GM12878 (cell line): Measurements from ENCODE around the gene PAX6. TPM values are rescaled to one million over a fixed set of nuclear protein-coding genes. Genes with fewer than 3 reads are reported as not detected.

Experiments
- ATAC-seq: fragments of 200-7000 bp; cut with Tn5 transposase; 3 replicates; pipeline ENCODE4 v1.9.1; 2020; ENCODE audit warnings: mild to moderate bottlenecking, moderate library complexity
- BruUV-seq: library from RNA; stranded (reverse); fragments of 400-500 nt; replicated peaks from 2 replicates; lab custom pipeline; 2021; lab: Mats Ljungman, UMichigan
- CTCF ChIA-PET: fragments of 300-600 bp; sonication (Branson Sonifier 250); formaldehyde crosslinking; extraction: SDS; loops from one replicate; lab custom pipeline; 2021; ENCODE audit warnings: inconsistent platforms; lab: Yijun Ruan, JAX
- POLR2A ChIA-PET: fragments of 350-600 bp; formaldehyde crosslinking; extraction: SDS; loops from one replicate; lab custom pipeline; 2021; ENCODE audit warnings: inconsistent platforms; lab: Charles Lee
- RAD21 ChIA-PET: fragments of 300-600 bp; sonication (Branson Sonifier 250); formaldehyde crosslinking; loops from one replicate; lab custom pipeline; 2023; ENCODE audit warnings: antibody characterized with exemption; ENCODE audit not compliant: unreplicated experiment; lab: Charles Lee
- SMC1A ChIA-PET: fragments of 300-600 bp; sonication (Branson Sonifier 250); formaldehyde crosslinking; loops from one replicate; lab custom pipeline; 2023; ENCODE audit not compliant: unreplicated experiment, uncharacterized antibody; lab: Charles Lee
- DNase-seq: peaks from one replicate; pipeline ENCODE4 v3.0.0-alpha.2; 2011; ENCODE audit warnings: low read depth, low spot score
- FAIRE-seq: peaks from 3 replicates; lab custom pipeline; 2011; peaks lifted over from hg19 to GRCh38; lab: Jason Lieb, UNC
- H2AFZ ChIP-seq: 2 replicates; pipeline ENCODE4 v1.6.0; 2011; ENCODE audit warnings: low read depth, low read length, control low read depth; ENCODE audit not compliant: control insufficient read depth
- H3K27ac ChIP-seq: 2 replicates; pipeline ENCODE4 v1.5.1; 2011; ENCODE audit warnings: control low read depth; ENCODE audit not compliant: control insufficient read depth, insufficient read depth
- H3K27me3 ChIP-seq, 2 experiments: replicated peaks in 1 of 2; 2 replicates each; pipeline versions ENCODE4 v1.6.0 to v1.6.1; 2011; ENCODE audit warnings: low read length in 1 of 2; ENCODE audit not compliant: control insufficient read depth in 2 of 2, insufficient read depth in 2 of 2
- H3K36me3 ChIP-seq, 2 experiments: 2 replicates each; pipeline ENCODE4 v1.5.1; 2011; ENCODE audit warnings: low read length in 1 of 2; ENCODE audit not compliant: control insufficient read depth in 2 of 2, insufficient read depth in 2 of 2
- H3K4me1 ChIP-seq: 2 replicates; pipeline ENCODE4 v1.6.1; 2011; ENCODE audit warnings: mild to moderate bottlenecking, low read length, moderate library complexity, mixed read lengths; ENCODE audit not compliant: control insufficient read depth, insufficient read depth
- H3K4me2 ChIP-seq: 2 replicates; pipeline ENCODE4 v1.6.0; 2011; ENCODE audit warnings: control low read depth; ENCODE audit not compliant: control insufficient read depth, insufficient read depth
- H3K4me3 ChIP-seq: fragments of 200-600 bp; sonication (generic); 2 replicates; pipeline ENCODE4 v1.5.1; 2016
- H3K79me2 ChIP-seq: 2 replicates; pipeline ENCODE4 v1.6.0; 2011; ENCODE audit warnings: low read length; ENCODE audit not compliant: control insufficient read depth, insufficient read depth
- H3K9ac ChIP-seq: 2 replicates; pipeline ENCODE4 v1.8.0; 2011; ENCODE audit warnings: low read length, control low read depth, mixed read lengths; ENCODE audit not compliant: control insufficient read depth, insufficient read depth
- H3K9me3 ChIP-seq: replicated peaks from 3 replicates; pipeline ENCODE4 v1.5.1; 2011; ENCODE audit warnings: mild to moderate bottlenecking, low read length; ENCODE audit not compliant: control insufficient read depth, insufficient read depth
- H4K20me1 ChIP-seq: 2 replicates; pipeline ENCODE4 v1.6.0; 2011; ENCODE audit not compliant: control insufficient read depth, insufficient read depth
- EED ChIP-seq: sonication (generic); IDR thresholded peaks from 2 replicates; pipeline ENCODE4 v1.6.1; 2016; ENCODE audit warnings: antibody characterized with exemption, low read depth
- HDGF ChIP-seq: fragments of 450-650 bp; IDR thresholded peaks from 2 replicates; pipeline ENCODE4 v1.6.1; 2016; ENCODE audit warnings: antibody characterized with exemption
- KLF5 ChIP-seq: fragments of 450-650 bp; IDR thresholded peaks from 2 replicates; pipeline ENCODE4 v1.6.1; 2014; ENCODE audit warnings: mild to moderate bottlenecking; ENCODE audit not compliant: partially characterized antibody
- MTA2 ChIP-seq: fragments of 450-650 bp; IDR thresholded peaks from 2 replicates; pipeline ENCODE4 v1.6.1; 2016; ENCODE audit warnings: low read depth, mild to moderate bottlenecking, moderate library complexity
- MYB ChIP-seq: fragments of 150-350 bp; IDR thresholded peaks from 2 replicates; pipeline ENCODE4 v1.6.1; 2014; ENCODE audit warnings: mild to moderate bottlenecking, low read depth, low read length, borderline replicate concordance
- POLR2AphosphoS2 ChIP-seq: IDR thresholded peaks from 2 replicates; pipeline ENCODE4 v1.6.1; 2011; ENCODE audit warnings: low read depth, mild to moderate bottlenecking, low read length, improper control_type of control experiment, moderate library complexity
- POU2F2 ChIP-seq: IDR thresholded peaks from 3 replicates; pipeline ENCODE4 v1.6.1; 2011; ENCODE audit warnings: low read depth, mild to moderate bottlenecking, low read length, borderline replicate concordance
- RAD51 ChIP-seq: fragments of 450-650 bp; IDR thresholded peaks from 2 replicates; pipeline ENCODE4 v1.6.1; 2016; ENCODE audit warnings: moderate library complexity, mild to moderate bottlenecking, inconsistent platforms
- TARDBP ChIP-seq: IDR thresholded peaks from 2 replicates; pipeline ENCODE4 v1.6.1; 2016; ENCODE audit warnings: borderline replicate concordance
- ZNF622 ChIP-seq: fragments of 450-650 bp; IDR thresholded peaks from 2 replicates; pipeline ENCODE4 v1.6.1; 2017; ENCODE audit warnings: mild to moderate bottlenecking, inconsistent platforms
- ZSCAN29 ChIP-seq: fragments of 450-650 bp; IDR thresholded peaks from 2 replicates; pipeline ENCODE4 v1.6.1; 2017; ENCODE audit warnings: mild to moderate bottlenecking, moderate library complexity
- WGBS: methylation state at CpG from one replicate; pipeline ENCODE4 v1.1.6; 2016; ENCODE audit warnings: low lambda C conversion rate; ENCODE audit not compliant: insufficient replicate concordance, insufficient coverage; ENCODE audit errors: missing lambda C conversion rate; 5-methylcytosine and 5-hydroxymethylcytosine counted together
- in situ Hi-C: fragments of 300-500 bp; cut with MboI; formaldehyde crosslinking; loops from 9 replicates; pipeline ENCODE4 v1.14.3; 2018; ENCODE audit warnings: mixed read lengths
- intact Hi-C: fragments of 100-400 bp; cut with micrococcal nuclease; formaldehyde crosslinking; loops from one replicate; pipeline ENCODE4 v1.14.2; 2022; ENCODE audit not compliant: unreplicated experiment
- polyA plus RNA-seq, 11 experiments: library from polyadenylated mRNA; depleted of rRNA in 4 of 11; unstranded in 6 of 11; stranded (reverse) in 5 of 11; fragments of >200 nt; fragmentation: Nextera tagmentation in 4 of 11; fragmentation: Illumina TruSeq in 1 of 11; extraction: Ambion mirVana in 4 of 11; extraction: Trizol in 1 of 11; gene quantifications; 1 replicate in 1 of 11; 2 replicates in 10 of 11; pipeline versions ENCODE4 v1.2.1 to v1.2.3, GENCODE V29; 2011 to 2016; ENCODE audit warnings: inconsistent platforms in 2 of 11, missing spikeins in 2 of 11, low read depth in 1 of 11
- total RNA-seq, 4 experiments: library from RNA; depleted of rRNA in 3 of 4; stranded (reverse); fragments of >200 nt in 3 of 4; fragmentation: Illumina TruSeq in 1 of 4; extraction: Trizol in 1 of 4; gene quantifications; 2 replicates each; pipeline versions ENCODE4 v1.2.1 to v1.2.3, GENCODE V29; 2013 to 2021
- TF ChIP-seq, protein P1 (sequence below): fragments of 450-650 bp; formaldehyde crosslinking; IDR thresholded peaks from 2 replicates; pipeline ENCODE4 v1.4.0; 2022; ENCODE audit warnings: mild to moderate bottlenecking, moderate library complexity

The PAX6 gene
- total and polyA plus RNA-seq, 10 of the 15 experiments (the other 5 are each of a cell fraction or from before 2014, with no cell fraction given): 0.06 to 0.26 (median 0.10) TPM; not detected in 3

DNA sequence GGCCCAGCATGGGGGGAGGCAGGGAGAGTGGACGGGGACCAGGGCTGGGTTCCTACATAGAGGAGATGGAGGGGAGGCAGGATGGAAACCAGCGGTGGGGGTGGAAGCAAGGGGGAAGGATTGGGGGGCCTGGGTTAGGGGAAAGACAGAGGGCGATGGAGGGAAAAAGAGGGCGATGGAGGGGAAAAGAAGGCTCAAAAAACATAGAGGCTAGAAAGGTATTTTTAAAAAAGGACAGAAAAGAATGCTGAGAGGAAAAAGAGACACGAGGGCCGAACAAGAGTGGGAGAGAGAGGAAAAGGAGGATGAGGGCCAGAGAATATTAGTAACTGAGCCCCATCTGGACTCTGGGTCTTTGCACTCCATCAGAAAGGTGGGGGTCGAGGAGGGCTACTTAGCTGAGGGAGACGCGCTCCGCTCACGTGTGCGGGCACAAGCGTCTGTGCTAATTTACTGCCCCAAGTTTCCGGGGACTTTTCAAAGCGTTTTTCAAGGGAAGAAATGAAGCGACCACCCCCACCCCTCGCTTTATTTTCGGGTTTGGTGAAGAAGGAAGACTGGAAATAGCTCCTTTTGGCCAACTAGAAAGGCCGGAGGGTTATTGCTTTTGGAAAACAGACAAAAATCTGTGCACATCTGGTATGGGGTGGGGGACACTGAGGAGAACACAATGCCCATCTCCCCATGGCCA is 14.5 kb downstream of the PAX6 start:
- ATAC-seq: no peak
- Histone ChIP-seq H3K9ac (no peak overlapping the region), H3K9me3 (peaks cover 3% of the 10 kb centered on the region; the same call in 1 of the 3 replicates), H3K4me1 (no peaks in the 10 kb centered on the region), H3K27me3 (peaks cover 15 to 31% of the 10 kb centered on the region in 2 experiments), H3K4me3 (no peak overlapping the region), H3K79me2 (no peaks in the 10 kb centered on the region), H2AFZ (no peak overlapping the region), H3K36me3 (no peaks in the 10 kb centered on the region), H3K27ac (no peak overlapping the region), H3K4me2 (no peak overlapping the region), H4K20me1 (no peaks in the 10 kb centered on the region)
- intact Hi-C loops: no loop called here
- CTCF ChIA-PET: no interaction called here
- BruUV-seq: no TSS peak
- TF ChIP-seq, protein P1, sequence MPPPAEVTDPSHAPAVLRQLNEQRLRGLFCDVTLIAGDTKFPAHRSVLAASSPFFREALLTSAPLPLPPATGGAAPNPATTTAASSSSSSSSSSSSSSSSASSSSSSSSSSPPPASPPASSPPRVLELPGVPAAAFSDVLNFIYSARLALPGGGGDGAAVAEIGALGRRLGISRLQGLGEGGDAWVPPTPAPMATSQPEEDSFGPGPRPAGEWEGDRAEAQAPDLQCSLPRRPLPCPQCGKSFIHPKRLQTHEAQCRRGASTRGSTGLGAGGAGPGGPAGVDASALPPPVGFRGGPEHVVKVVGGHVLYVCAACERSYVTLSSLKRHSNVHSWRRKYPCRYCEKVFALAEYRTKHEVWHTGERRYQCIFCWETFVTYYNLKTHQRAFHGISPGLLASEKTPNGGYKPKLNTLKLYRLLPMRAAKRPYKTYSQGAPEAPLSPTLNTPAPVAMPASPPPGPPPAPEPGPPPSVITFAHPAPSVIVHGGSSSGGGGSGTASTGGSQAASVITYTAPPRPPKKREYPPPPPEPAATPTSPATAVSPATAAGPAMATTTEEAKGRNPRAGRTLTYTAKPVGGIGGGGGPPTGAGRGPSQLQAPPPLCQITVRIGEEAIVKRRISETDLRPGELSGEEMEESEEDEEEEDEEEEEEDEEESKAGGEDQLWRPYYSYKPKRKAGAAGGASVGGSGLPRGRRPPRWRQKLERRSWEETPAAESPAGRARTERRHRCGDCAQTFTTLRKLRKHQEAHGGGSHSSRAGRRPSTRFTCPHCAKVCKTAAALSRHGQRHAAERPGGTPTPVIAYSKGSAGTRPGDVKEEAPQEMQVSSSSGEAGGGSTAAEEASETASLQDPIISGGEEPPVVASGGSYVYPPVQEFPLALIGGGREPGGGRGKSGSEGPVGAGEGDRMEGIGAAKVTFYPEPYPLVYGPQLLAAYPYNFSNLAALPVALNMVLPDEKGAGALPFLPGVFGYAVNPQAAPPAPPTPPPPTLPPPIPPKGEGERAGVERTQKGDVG (CRISPR knock-in tag): no peak
- no peak for TF ChIP-seq POLR2AphosphoS2
- TF ChIP-seq POU2F2: no peak
- no peak for TF ChIP-seq ZSCAN29
- TF ChIP-seq MYB: no peak
- no peak for TF ChIP-seq KLF5
- no peak for TF ChIP-seq MTA2
- no peak for TF ChIP-seq ZNF622
- TF ChIP-seq TARDBP: no peak
- TF ChIP-seq HDGF: no peak
- TF ChIP-seq EED: no peak
- TF ChIP-seq RAD51: no peak
- POLR2A ChIA-PET: no interaction called here
- SMC1A ChIA-PET: no interaction called here
- WGBS: 40% methylated on average over 16 of the region's 19 CpGs
- in situ Hi-C loops: no loop called here
- no peak for FAIRE-seq
- RAD21 ChIA-PET: interaction anchor here (0.6 kb wide), 2 partner anchors 320 to 357 kb away, joined by 3 read pairs; no protein-coding TSS in a partner anchor
- DNase-seq: no peak
